GM21786 (cell line): ENCODE data around the gene PLXDC1.
"Not testable (repeated sequence)": the region's sequence is repeated elsewhere in the genome, so short reads cannot be mapped to it uniquely, and the experiment has no call there.

ENCODE experiments used
- ATAC-seq: cut with Tn5 transposase; IDR thresholded peaks from one replicate; pipeline ENCODE4 v1.9.1; 2021; ENCODE audit not compliant: unreplicated experiment

Gene PLXDC1

DNA sequence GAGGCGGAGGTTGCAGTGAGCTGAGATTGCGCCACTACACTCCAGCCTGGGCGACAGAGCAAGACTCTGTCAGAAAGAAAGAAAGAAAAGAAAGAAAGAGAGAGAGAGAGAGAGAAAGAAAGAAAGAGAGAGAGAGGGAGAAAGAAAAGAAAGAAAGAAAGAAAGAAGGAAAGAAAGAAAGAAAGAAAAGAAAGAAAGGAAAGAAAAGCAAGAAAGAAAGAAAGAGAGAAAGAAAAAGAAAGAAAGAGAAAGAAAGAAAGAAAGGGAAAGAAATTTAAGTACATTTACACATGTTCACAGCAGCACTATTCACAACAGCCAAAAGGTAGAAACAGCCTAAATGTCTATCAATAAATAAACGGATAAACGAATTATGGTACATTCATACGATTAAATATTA is 21.9 kb downstream of the PLXDC1 start:
- not testable (repeated sequence) for ATAC-seq

DNA sequence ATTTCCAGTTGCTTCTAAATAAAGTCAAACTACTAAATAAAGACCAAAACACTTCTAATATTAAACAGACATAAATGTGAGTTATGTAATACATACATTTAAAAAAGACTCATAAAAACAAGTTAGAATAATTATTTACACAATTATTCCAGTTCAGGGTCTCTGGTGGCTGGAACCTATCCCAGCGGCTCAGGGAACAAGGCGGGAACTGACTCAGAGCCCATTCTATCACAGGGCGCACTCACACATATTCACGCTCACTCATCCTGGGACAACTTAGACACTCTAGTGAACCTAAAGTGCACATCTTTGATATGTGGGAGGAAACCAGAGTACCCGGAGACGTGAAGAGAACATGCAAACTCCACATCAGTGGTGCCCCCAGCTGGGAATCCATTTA is 25.0 kb downstream of the PLXDC1 start:
- no peak for ATAC-seq

DNA sequence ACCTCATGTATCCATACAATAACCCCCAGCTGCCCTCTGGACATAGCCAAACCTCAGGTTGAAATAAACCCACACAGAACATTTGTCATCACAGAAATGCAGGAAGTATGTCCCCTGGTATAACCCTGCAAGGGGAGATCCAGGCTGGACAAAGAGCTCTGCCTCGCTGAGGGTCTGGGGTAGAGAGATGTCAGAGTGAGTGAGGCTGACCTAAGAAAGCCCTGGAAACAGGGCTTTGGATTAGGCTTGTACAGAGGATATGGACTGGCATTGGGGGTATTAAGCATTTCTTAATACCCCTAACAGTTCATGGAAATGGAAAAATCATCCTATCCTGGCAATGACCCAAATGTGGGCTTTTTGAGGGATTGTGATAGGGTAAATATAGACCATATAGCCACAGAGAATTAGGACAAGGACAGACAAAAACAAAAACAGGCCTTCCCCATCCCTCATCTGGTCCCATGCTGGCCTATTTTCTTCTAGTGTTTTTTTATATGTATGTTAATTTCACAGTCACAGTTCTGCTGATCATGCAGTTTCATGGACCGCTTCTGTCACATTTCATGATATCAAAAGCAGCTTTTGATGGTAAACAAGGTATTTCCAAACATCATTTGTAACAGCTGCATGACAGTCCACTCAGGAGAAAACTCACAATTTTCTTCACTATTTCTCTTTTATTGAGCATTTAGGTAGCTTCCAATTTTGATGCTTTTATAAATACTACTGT is 26.1 kb downstream of the PLXDC1 start:
- no peak for ATAC-seq

DNA sequence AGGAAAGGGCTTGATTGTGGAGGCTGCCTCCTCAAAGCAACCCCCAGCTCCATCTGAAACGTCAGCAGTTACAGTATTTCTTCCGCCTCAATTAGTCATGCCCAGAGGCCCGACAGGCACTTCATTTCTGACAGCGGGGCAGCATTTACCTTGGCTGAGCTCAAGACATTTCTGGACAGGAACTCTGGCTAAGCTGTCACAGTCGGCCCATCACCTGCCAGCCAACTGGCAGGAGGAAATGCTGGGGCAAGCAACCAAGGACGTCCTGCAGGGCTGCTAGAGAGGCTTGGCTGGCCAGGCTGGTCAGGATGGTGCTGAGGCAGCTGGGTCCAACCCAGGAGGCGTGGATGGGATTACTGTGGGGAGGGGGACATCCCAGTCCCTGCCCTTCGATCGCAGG is 27.8 kb downstream of the PLXDC1 start:
- no peak for ATAC-seq

- no peak for ATAC-seq
Observed at GRCh38 chr17:39122991-39123390, 28.4 kb downstream of the PLXDC1 start.

DNA sequence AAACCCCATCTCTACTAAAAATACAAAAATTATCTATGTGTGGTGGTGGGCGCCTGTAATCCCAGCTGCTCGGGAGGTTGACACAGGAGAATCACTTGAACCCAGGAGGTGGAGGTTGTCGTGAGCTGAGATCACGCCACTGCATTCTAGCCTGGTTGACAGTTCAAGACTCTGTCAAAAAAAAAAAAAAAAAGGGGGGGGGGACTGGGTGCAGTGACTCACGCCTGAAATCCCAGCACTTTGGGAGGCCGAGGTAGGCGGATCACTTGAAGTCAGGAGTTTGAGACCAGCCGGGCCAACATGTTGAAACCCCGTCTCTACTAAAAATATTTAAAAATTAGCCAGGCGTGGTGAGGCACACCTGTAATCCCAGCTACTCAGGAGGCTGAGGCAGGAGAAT is 29.5 kb downstream of the PLXDC1 start:
- ATAC-seq: not testable (repeated sequence)

- ATAC-seq: peak; percentile 55
Observed at GRCh38 chr17:39118674-39119419, 32.6 kb downstream of the PLXDC1 start.

- ATAC-seq: no peak
Observed at GRCh38 chr17:39116224-39116623, 35.2 kb downstream of the PLXDC1 start.

DNA sequence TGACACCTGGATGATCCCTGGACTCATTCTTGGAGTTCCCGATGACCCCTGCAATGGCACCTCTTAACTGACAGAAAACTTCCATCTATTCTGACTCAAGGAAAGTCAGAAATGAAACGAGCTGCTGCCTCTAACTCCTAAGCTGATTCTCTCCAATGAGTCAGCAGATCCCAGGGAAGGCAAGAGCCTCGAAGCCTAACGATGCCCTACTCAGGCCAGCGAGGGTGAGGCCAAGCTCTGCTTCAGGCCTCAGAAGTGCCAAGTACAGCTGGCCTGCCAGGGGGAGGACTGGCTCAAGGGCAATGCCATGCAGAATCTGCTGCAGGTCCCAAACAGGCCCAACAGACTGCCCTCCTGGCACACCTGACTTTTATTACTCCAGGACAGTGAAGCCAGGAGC is 36.3 kb downstream of the PLXDC1 start:
- no peak for ATAC-seq

DNA sequence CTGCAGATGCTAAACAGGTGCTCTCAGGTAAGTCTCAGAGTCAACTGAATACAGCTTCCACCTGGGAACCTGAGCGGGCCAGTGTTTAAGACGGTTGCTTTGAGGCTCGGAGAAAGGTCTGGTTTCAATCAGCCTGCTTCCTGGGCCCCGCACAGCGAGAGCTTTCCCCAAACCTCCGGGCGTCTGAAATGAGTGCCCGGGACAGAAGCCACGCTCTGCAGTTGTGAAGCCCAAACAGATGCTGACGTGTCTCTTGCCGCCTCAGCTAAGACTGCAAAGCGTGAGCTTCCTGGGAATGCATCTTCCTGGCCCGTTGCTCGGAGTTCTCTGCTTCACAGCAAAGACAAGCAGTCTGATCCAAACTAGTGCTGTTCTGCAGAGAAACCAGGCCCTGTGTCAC is 36.7 kb downstream of the PLXDC1 start:
- no peak for ATAC-seq

DNA sequence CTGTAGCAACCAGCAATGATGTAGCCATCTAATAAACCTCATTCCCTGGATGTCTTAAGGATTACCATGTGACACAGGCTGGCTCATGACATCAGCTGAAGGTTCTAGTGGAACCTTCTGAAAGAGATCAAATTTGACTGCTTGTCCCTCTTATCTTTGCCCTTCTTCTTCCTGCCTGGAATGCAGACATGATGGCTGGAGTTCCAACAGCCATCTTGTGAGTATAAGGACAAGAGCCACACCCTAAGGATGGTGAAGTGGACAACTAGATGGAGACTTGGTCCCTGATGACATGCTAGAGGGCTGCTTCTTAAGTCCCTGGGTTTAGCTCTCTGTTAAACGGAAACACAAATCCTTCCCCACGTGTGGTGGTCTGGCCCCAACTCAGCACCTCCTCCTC is 37.6 kb downstream of the PLXDC1 start:
- no peak for ATAC-seq

DNA sequence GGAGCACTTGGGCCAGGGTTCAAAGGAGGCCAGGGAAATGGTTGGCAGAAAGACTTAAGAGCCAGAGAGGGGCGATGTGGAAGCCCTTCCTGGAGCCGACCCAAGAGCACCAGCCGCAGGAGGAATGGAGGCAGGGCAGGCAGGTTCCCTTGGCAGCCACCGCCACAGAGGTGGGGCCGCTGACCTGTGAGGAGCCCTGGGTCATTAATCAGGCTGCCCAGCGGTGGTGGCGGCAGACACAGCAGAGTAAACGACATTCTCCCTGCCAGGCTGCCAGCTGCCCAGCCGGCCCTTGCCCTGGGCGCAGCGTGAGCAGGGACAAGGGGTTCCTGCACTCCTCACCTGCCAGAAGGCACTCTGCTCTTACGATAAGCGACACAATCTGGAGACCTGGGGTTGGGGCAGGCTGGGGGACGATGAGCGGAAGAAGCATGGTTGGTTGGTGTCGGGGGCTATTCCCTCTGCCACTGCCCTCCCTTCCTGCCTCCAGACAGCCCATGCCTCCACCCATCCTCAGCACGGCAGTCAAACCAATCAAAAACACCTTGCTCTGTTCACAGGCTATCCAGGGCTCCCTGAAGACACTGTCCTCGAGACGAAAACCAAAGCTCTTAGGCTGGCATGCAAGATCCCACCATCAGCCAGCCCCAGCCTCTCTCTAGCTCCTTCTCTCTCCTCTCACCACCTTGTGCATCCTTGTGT is 40.9 kb downstream of the PLXDC1 start:
- no peak for ATAC-seq

DNA sequence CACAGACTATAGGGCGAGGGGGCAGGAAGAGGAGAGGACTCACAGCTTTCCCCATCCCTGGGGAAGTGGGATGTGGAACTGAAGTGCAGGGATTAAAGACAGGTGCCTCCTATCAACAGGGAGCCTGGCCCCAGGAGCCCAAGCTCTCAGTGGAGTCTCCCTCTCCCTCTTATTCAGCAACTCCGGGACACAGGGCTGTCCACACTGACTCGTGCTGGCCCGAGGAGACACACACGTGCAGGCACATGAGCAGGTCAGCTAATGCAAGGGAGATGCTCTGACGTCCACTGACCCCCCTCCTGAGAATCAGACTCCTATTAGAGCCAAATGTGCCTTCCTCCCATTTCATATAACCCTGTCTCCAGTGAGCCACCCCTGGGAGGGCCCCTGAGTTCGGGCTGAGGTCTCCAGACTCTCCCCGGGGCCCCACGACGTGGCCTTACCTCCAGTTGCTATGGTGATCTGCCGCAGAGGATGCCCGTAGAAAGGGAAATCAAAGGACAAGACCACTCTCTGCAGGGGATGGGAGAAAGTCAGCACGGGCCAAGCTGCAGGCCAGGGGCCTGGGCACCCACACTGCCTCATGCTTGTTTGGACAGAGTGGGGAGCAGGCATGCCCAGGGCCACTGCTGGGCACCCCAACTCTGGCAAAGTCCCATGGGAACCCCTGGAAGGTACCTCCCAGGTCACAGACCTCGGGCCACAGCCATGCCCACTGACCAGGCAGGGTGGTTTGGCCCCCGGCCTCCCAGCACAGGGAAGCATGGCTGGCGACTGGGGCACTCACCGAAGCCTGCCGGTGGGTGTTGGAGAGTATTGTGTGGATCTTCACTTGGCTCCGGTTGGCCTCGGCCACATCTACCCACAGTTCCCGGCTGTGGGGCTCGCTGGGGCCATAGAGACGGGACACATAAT is 42.7 kb downstream of the PLXDC1 start:
- no peak for ATAC-seq

DNA sequence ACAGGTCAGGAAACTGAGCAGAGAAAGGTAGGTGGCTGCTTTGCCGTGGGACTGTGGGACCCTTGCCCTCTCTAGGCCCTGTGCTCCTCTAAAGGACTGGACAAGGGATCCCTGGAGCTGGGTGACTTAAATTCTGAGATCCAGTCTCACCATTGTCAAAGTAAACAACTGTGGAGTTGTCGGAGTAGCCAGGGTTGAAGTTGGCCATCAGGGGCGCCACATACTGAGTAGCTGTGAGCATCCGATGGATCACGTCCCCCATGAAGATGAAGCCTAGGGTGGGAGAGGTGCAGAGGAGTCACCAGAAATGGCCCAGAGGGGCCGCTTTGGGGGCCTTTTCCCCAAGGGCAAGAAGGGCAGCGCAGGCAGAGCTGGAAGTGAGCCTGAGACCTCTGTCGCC is 43.5 kb downstream of the PLXDC1 start:
- ATAC-seq: no peak

DNA sequence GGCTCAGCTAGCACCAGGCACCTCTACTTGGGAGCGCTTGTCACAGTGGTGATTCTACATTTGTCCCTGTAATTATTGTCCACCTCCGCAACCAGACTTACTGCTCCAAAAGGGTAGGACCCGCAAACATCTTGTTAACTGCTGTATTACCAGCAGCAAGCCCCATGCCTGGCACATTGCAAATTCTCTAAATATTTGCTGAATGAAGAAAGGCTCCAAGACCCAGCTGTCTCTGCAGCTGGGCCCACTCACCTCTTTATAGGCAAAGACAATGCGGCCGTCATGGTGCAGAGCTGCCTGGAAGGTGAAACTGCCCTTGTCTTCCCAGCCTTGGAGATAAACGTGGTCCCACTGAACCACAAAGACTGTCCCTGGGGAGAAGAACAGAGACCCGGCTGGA is 44.3 kb downstream of the PLXDC1 start:
- ATAC-seq: no peak

DNA sequence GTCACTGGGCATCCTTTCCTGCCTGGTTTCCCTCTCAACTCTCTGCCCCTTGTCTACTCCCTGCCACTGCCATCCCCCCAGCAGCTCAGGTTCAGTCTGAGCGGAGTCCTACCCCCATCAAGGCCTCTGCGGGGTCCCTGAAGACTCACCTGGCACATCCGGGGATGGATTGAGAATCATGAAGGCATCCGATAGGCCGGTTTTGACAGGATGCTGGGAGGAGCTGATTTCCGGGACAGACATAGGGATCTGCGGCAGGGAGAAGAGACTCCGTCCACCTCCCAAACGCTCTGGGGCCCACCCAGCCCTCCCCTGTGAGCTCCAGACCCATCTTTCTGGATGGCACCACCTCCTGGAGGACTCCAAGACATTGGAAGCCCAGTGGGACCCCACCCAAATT is 45.7 kb downstream of the PLXDC1 start:
- ATAC-seq: no peak

DNA sequence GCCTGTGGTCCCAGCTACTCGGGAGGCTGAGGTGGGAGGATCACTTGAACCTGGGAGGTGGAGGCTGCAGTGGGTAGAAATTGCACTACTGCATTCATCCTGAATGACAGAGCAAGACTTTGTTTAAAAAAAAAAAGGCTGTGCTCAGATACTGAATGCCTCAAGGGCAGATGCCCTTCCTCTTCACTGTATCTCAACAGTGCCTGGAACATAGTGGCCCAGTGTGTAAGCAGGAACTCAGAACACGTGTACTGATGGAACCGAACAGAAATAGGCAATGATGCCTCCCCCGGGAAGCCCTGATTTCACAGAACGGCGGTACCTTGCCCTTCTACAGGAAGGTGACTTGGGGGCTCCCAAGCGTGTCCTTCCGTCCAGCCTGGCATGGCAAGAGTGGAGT is 46.8 kb downstream of the PLXDC1 start:
- no peak for ATAC-seq

- no peak for ATAC-seq
Observed at GRCh38 chr17:39104046-39104445, 47.4 kb downstream of the PLXDC1 start.

DNA sequence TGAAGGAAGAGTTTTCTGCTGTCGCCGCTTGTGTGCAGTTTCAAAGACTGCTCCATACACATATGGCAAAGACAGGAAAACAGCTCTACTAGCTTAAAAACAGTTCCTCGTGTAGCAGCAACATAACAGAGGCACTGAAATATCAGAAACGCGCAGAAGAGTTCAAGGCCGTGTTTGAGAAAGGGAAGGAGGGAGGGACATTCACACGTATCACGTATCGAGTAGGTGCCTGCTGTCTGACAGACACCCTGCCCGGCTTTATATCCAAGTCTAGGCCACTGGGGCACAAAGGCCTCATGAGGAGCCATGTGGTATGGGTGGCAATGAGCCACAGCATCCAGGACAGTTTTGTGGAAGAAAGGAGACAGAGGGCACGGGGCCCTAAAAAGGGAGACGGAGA is 50.3 kb downstream of the PLXDC1 start:
- no peak for ATAC-seq

GRCh38 chr17:39100530-39100929 is 50.9 kb downstream of the PLXDC1 start:
- no peak for ATAC-seq

GRCh38 chr17:39099663-39100286 is 51.7 kb downstream of the PLXDC1 start:
- no peak for ATAC-seq
